Measurements from ENCODE around the gene IGSF9.
A peak's percentile ranks its signal among the peaks of the same experiment; 100 is the strongest.

Gene IGSF9

GRCh38 chr1:159931795-159932173, 13.6 kb downstream of the IGSF9 start:
- DNase-seq = no peak

- DNase-seq = no peak
Observed at GRCh38 chr1:159931101-159931794, 14.2 kb downstream of the IGSF9 start.

- no peak for DNase-seq
Observed at GRCh38 chr1:159930634-159931033, 14.8 kb downstream of the IGSF9 start.

- no peak for DNase-seq
Observed at GRCh38 chr1:159930216-159930615, 15.2 kb downstream of the IGSF9 start.

- DNase-seq = no peak
Observed at GRCh38 chr1:159929155-159930051, 16.0 kb downstream of the IGSF9 start.

- DNase-seq = no peak
Observed at GRCh38 chr1:159928491-159929050, 16.8 kb downstream of the IGSF9 start.

- DNase-seq = no peak
Observed at GRCh38 chr1:159927849-159928431, 17.5 kb downstream of the IGSF9 start.

GRCh38 chr1:159927211-159927848, 18.1 kb downstream of the IGSF9 start:
- no peak for DNase-seq

GRCh38 chr1:159925719-159926078, 19.7 kb downstream of the IGSF9 start:
- no peak for DNase-seq

- DNase-seq = peak; percentile 93
Observed at GRCh38 chr1:159924791-159925718, 20.4 kb downstream of the IGSF9 start, which contains the start of gene TAGLN2. TSS of gene TAGLN2 (minus strand) at chr1:159925507. CDS start at chr1:159920509, 4,998 bp downstream.

- DNase-seq = peak; percentile 69
Observed at GRCh38 chr1:159924025-159924790, 21.2 kb downstream of the IGSF9 start.

GRCh38 chr1:159923203-159924024, 22.0 kb downstream of the IGSF9 start:
- DNase-seq = peak; percentile 86

GRCh38 chr1:159922511-159923202, 22.8 kb downstream of the IGSF9 start:
- peak; percentile 10 for DNase-seq

- peak; percentile 23 for DNase-seq
Observed at GRCh38 chr1:159921700-159922504, 23.5 kb downstream of the IGSF9 start.

GRCh38 chr1:159921251-159921650, 24.2 kb downstream of the IGSF9 start:
- peak; percentile 26 for DNase-seq

GRCh38 chr1:159920651-159921050, 24.8 kb downstream of the IGSF9 start:
- DNase-seq = no peak

- no peak for DNase-seq
Observed at GRCh38 chr1:159920202-159920601, 25.2 kb downstream of the IGSF9 start.

GRCh38 chr1:159919236-159919865, 26.1 kb downstream of the IGSF9 start:
- no peak for DNase-seq

Measured in activated naive CD4-positive, alpha-beta T cell treated with Interleukin-2 at 50 U/mL for 16 hours (primary cell).